Type B pancreatic cell (in vitro differentiated cells): ENCODE data around the gene SLC2A2. TPM values are rescaled to one million over a fixed set of nuclear protein-coding genes. Genes with fewer than 3 reads are reported as not detected.
A peak's percentile ranks its signal among the peaks of the same experiment; 100 is the strongest.

Source experiments
- DNase-seq: peaks from one replicate; pipeline ENCODE4 v3.0.0; 2021; ENCODE audit warnings: mixed read lengths; ENCODE audit not compliant: unreplicated experiment; ENCODE audit errors: extremely low spot score
- H3K27ac Mint-ChIP-seq: 2 replicates; pipeline ENCODE4 v1.8.0; 2021; ENCODE audit warnings: mild to moderate bottlenecking, mixed read lengths
- H3K27me3 Mint-ChIP-seq: 2 replicates; pipeline ENCODE4 v1.8.0; 2021; ENCODE audit warnings: mixed read lengths
- H3K36me3 Mint-ChIP-seq: 2 replicates; pipeline ENCODE4 v1.8.0; 2021; ENCODE audit warnings: mixed read lengths
- H3K4me1 Mint-ChIP-seq: one replicate; pipeline ENCODE4 v1.8.0; 2021; ENCODE audit warnings: mixed read lengths; ENCODE audit not compliant: unreplicated experiment
- H3K4me3 Mint-ChIP-seq: 2 replicates; pipeline ENCODE4 v1.8.0; 2021; ENCODE audit warnings: mild to moderate bottlenecking, mixed read lengths
- H3K9me3 Mint-ChIP-seq: 2 replicates; pipeline ENCODE4 v1.8.0; 2021; ENCODE audit warnings: mixed read lengths
- total RNA-seq: library from RNA; stranded (reverse); gene quantifications from 2 replicates; pipeline ENCODE4 v1.2.1, GENCODE V29; 2021; ENCODE audit warnings: low replicate concordance
- TF ChIP-seq, protein P1 (sequence below): fragments of 200-600 bp; sonication (generic); conservative IDR thresholded peaks from 2 replicates; pipeline ENCODE4 v1.5.0; 2021; ENCODE audit warnings: antibody characterized with exemption, mild to moderate bottlenecking

SLC2A2 gene
- total RNA-seq, 1 donor from 2014 or later, result 5.7 TPM

DNA sequence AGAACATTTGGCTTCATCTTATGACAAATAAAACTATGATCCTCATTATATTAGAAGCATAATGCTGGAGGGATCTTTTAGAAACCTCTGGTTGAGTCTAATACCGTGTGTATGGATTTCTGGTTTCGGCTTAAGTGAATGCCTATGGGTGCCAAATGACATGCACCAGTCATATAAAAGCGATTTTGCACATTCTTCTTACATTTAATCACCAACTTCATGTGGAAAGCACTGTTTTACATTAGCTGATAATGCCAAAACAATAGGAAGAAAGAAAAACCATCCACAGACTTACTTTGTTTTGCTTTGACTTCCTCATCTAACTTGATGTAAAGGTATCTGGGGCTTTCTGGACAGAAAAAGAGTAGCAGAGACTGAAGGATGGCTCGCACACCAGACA is 20.9 kb downstream of the SLC2A2 start:
- DNase-seq, result no peak
- H3K9me3 Mint-ChIP-seq, result no peaks in the 10 kb centered on the region
- H3K27me3 Mint-ChIP-seq, result no peaks in the 10 kb centered on the region
- no peak overlapping the region for H3K4me3 Mint-ChIP-seq
- no peaks in the 10 kb centered on the region for H3K4me1 Mint-ChIP-seq
- H3K27ac Mint-ChIP-seq, result no peak overlapping the region
- TF ChIP-seq, protein P1, sequence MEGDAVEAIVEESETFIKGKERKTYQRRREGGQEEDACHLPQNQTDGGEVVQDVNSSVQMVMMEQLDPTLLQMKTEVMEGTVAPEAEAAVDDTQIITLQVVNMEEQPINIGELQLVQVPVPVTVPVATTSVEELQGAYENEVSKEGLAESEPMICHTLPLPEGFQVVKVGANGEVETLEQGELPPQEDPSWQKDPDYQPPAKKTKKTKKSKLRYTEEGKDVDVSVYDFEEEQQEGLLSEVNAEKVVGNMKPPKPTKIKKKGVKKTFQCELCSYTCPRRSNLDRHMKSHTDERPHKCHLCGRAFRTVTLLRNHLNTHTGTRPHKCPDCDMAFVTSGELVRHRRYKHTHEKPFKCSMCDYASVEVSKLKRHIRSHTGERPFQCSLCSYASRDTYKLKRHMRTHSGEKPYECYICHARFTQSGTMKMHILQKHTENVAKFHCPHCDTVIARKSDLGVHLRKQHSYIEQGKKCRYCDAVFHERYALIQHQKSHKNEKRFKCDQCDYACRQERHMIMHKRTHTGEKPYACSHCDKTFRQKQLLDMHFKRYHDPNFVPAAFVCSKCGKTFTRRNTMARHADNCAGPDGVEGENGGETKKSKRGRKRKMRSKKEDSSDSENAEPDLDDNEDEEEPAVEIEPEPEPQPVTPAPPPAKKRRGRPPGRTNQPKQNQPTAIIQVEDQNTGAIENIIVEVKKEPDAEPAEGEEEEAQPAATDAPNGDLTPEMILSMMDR, result no peak
- H3K36me3 Mint-ChIP-seq, result no peaks in the 10 kb centered on the region

DNA sequence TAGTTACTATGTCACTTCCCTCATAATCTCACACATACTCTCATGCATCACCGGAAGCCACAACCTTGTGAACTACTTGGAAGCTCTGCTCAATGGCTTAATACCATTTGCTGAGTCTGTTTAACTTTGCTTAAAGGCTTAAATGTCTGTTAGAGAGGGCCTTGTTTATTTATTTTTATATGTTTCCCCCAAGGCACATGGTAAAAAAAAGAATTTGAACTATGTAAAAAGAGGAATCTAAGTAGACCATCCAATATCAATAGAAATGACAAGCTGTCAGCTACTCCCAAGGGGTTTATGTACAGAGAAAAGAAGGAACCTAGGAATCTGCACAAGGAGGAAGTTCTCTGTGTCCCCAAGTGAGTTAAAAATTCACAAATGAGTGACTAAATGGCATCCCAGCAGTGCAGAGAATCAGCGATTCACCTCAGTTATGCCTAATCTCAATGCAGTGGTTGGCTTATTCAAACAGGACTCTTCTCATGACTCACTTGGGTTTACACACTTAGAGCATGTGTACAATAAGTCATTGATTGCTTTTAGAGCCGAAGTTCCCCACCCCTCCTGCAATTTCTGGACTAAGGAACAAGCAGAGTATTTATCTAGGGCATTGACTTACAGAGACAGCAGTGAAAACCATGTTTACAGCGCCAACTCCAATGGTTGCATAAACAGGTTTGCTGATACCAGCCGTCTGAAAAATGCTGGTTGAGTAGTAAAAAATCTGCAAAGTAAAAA is 24.4 kb downstream of the SLC2A2 start:
- TF ChIP-seq, protein P1, result no peak
- H3K4me3 Mint-ChIP-seq, result no peak overlapping the region
- no peak for DNase-seq
- H3K9me3 Mint-ChIP-seq, result no peaks in the 10 kb centered on the region
- H3K4me1 Mint-ChIP-seq, result peaks cover 12% of the 10 kb centered on the region
- H3K27ac Mint-ChIP-seq, result peak overlapping the region; percentile 63
- no peaks in the 10 kb centered on the region for H3K36me3 Mint-ChIP-seq
- H3K27me3 Mint-ChIP-seq, result no peaks in the 10 kb centered on the region

DNA sequence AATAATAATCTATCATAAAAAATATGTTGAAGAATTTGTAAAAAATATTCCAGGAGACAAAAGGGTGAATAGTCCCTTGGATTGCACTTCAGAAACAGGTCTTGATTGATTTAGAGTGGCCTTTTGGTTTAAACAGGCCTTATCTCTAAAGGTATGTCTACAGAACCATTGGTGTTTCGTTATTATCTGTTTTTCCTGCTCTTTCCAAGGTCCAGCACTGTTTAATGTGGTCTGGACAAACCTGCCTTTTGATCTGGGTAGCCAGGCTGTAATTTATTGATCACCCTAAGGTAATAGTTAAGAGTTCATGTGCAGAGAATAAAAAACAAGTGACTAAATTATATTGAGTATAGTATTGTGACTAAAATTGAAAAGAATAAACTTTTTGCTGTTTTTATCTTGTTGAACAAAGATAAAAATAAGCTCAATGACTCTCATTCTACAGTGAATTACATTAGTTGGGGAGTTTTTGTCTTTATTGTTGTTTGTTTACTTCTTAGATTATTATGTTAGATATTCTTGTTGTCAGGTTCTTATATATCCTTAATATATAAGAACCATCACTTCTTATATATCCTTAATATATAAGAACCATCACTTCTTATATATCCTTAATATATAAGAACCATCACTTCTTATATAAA is 25.1 kb downstream of the SLC2A2 start:
- Mint-ChIP-seq H3K4me3 (no peak overlapping the region), H3K27ac (no peak overlapping the region), H3K9me3 (no peaks in the 10 kb centered on the region)

DNA sequence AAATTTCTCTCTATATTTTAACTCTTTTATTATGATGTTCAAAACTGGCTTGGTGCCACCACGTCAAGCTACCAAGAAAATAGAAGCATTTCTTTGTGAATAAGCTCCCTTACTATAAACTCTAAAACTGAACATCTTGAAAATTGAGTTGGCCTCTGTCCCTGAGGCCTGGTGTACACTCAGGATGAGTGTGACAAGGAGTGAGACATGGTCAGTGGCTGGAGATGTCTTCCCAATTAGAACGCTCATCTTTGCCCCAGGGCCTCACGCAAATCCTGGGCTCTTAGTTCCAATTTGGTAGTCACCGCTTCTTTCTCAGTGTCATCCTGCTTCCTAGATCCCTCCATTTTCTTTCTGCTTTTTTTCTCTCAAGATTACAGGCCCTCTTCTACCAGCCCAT is 26.2 kb downstream of the SLC2A2 start:
- Mint-ChIP-seq H3K4me1 (peaks cover 12% of the 10 kb centered on the region), H3K27me3 (no peaks in the 10 kb centered on the region), H3K4me3 (no peak overlapping the region), H3K9me3 (no peaks in the 10 kb centered on the region), H3K36me3 (no peaks in the 10 kb centered on the region), H3K27ac (no peak overlapping the region)
- TF ChIP-seq, protein P1, result no peak
- DNase-seq, result no peak

More for the DNA sequence above, 25.1 kb downstream of the SLC2A2 start:
- Mint-ChIP-seq H3K36me3 (no peaks in the 10 kb centered on the region), H3K4me1 (peaks cover 12% of the 10 kb centered on the region), H3K27me3 (no peaks in the 10 kb centered on the region)
- DNase-seq, result no peak
- TF ChIP-seq, protein P1, result no peak

DNA sequence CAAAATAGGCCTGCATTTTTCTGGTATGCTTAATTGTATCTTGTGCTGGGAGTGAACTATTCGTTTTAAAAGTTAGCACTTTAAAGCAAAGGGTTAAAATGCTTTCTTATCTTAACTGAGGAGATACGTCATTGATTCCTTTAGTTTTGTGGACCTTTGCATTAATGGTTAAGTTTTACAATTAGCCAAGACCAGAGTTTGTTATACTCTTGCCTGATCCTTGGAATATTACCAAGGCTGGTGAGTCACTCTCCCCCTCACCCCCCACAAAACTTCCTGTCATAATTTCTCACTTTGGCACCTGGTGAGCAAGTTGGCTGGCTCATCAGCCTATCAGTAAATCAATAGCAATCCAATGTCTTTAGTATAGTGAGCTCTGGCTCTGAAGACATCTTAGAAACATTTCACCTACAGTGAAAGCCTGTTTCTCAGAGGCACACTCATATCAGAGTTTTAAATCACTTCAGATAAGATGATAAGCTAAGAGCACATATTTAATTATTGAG is 26.7 kb downstream of the SLC2A2 start:
- Mint-ChIP-seq H3K4me1 (peaks cover 12% of the 10 kb centered on the region), H3K4me3 (no peak overlapping the region), H3K27me3 (no peaks in the 10 kb centered on the region), H3K27ac (peak overlapping the region; percentile 12), H3K9me3 (no peaks in the 10 kb centered on the region), H3K36me3 (no peaks in the 10 kb centered on the region)
- TF ChIP-seq, protein P1, result no peak
- DNase-seq, result no peak
